ENCODE results near the gene PSMB10.

Gene PSMB10

GRCh38 chr16:67948015-67948414 is 11.4 kb upstream of the PSMB10 start:
- Histone ChIP-seq H3K4me3 (ENCODE audit: low read length in 2 of 2) (no peak overlapping the region), H3K27me3 (ENCODE audit: control insufficient read depth in 1 of 2, insufficient read depth in 2 of 2, low read length in 2 of 2) (no peaks in the 10 kb centered on the region), H3K36me3 (ENCODE audit: control insufficient read depth in 2 of 2, insufficient read depth in 2 of 2, low read length in 2 of 2) (peaks cover 68 to 69% of the 10 kb centered on the region in 2 donors), H3K9ac (ENCODE audit: low read length in 2 of 2) (no peak overlapping the region), H3K9me3 (ENCODE audit: control insufficient read depth in 2 of 2, low read length in 2 of 2) (no peaks in the 10 kb centered on the region), H3K4me1 (ENCODE audit: control insufficient read depth, insufficient read depth, low read length) (peaks cover 44% of the 10 kb centered on the region), H3K27ac (ENCODE audit: low read length) (peak overlapping the region; percentile 18)

DNA sequence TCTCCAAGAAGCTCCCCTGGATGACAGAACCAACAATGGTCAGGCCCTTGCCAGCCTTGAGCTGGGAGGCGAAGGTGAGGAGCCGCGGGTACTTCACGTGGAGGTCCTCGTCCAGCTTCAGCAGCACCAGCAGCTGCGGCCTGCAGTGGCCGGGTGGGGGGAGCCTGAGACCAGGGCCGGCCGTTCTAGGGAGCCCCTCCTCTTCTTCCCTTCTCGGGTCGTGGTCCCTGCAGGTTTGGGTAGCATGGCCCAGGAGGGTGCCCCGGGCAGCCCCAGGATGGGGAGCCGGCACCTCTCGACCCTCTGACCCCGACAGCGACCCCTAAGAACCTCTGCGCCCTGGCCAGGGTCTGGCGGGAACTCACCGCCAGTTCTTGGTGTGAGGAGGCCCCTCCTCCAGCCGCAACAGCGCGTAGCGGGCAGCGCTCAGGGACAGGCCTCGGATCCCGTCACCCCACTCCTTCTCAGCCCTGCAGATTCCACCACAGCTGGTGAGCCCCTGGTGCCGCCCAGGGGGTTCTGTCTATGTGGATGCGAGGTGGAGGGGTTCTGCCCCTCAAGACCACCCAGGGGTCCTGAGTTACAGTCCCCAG is 10.4 kb upstream of the PSMB10 start:
- H3K4me1 ChIP-seq (ENCODE audit: control insufficient read depth, insufficient read depth, low read length) = peaks cover 49% of the 10 kb centered on the region
- peaks cover 75 to 78% of the 10 kb centered on the region in 2 donors for H3K36me3 ChIP-seq (ENCODE audit: control insufficient read depth in 2 of 2, insufficient read depth in 2 of 2, low read length in 2 of 2)
- H3K27ac ChIP-seq (ENCODE audit: low read length) = peak overlapping the region; percentile 18
- H3K4me3 ChIP-seq (ENCODE audit: low read length in 2 of 2) = no peak overlapping the region
- H3K9me3 ChIP-seq (ENCODE audit: control insufficient read depth in 2 of 2, low read length in 2 of 2) = no peaks in the 10 kb centered on the region
- H3K9ac ChIP-seq (ENCODE audit: low read length in 2 of 2) = no peak overlapping the region
- no peaks in the 10 kb centered on the region for H3K27me3 ChIP-seq (ENCODE audit: control insufficient read depth in 1 of 2, insufficient read depth in 2 of 2, low read length in 2 of 2)

DNA sequence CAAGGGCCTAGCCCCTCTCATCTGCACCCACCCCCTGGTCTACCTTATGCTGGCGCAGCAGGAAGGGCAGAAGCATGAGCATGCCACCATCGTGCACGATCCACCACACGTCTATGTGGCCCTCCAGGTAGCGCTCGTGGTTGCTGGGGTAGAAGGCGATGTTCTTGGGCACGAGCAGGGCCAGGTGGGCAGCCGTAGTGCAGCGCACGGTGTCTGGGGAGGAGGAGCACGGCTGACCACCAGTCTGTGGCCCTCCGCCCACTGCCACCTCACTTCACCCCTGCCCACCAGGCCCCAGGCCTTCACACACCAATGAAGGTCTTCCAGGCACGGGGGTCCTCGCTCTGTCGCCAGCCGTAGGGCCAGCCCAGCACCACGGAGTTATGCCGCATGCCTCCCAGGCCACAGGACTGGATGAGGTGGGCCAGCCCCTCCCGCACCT is 9.5 kb upstream of the PSMB10 start:
- H3K9ac ChIP-seq (ENCODE audit: low read length in 2 of 2) = no peak overlapping the region
- no peak overlapping the region for H3K27ac ChIP-seq (ENCODE audit: low read length)
- no peaks in the 10 kb centered on the region for H3K27me3 ChIP-seq (ENCODE audit: control insufficient read depth in 1 of 2, insufficient read depth in 2 of 2, low read length in 2 of 2)
- peaks cover 74 to 76% of the 10 kb centered on the region in 2 donors for H3K36me3 ChIP-seq (ENCODE audit: control insufficient read depth in 2 of 2, insufficient read depth in 2 of 2, low read length in 2 of 2)
- H3K4me1 ChIP-seq (ENCODE audit: control insufficient read depth, insufficient read depth, low read length) = peaks cover 44% of the 10 kb centered on the region
- H3K4me3 ChIP-seq (ENCODE audit: low read length in 2 of 2) = no peak overlapping the region
- no peaks in the 10 kb centered on the region for H3K9me3 ChIP-seq (ENCODE audit: control insufficient read depth in 2 of 2, low read length in 2 of 2)

DNA sequence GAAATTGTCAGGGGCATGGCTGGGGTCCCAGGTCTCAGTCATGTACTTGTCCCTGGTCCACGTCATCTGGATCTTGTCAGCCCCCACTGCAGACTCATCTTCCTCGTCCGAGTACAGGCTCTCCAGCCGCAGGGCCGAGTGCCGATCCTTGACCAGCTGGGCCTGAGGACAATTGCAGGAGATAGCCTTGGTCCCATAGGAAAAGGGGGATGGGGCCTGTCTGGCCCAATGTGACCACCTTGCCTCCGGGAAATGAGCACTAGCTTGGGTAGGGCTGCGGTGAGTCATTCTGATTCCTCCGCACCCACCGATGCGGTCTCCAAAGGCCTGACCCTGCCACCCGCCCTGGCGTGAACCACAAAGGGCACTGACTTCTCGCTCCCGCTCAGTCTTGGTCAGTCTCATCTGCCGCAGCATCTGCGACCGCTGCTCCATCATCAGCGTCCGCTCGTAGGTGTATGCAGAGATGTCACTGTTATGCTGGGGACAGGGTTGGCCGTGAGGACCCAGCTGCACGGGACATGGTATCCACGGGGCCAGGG is 8.8 kb upstream of the PSMB10 start:
- Histone ChIP-seq H3K4me1 (ENCODE audit: control insufficient read depth, insufficient read depth, low read length) (peaks cover 40% of the 10 kb centered on the region), H3K27me3 (ENCODE audit: control insufficient read depth in 1 of 2, insufficient read depth in 2 of 2, low read length in 2 of 2) (no peaks in the 10 kb centered on the region), H3K9ac (ENCODE audit: low read length in 2 of 2) (no peak overlapping the region)

GRCh38 chr16:67944690-67945391 is 8.2 kb upstream of the PSMB10 start:
- Histone ChIP-seq H3K27me3 (ENCODE audit: control insufficient read depth in 1 of 2, insufficient read depth in 2 of 2, low read length in 2 of 2) (no peaks in the 10 kb centered on the region), H3K36me3 (ENCODE audit: control insufficient read depth in 2 of 2, insufficient read depth in 2 of 2, low read length in 2 of 2) (peaks cover 65 to 67% of the 10 kb centered on the region in 2 donors), H3K27ac (ENCODE audit: low read length) (peak overlapping the region; percentile 88), H3K4me1 (ENCODE audit: control insufficient read depth, insufficient read depth, low read length) (peaks cover 45% of the 10 kb centered on the region), H3K4me3 (ENCODE audit: low read length in 2 of 2) (no peak overlapping the region), H3K9ac (ENCODE audit: low read length in 2 of 2) (peak overlapping the region in 1 of 2 donors; percentile 51), H3K9me3 (ENCODE audit: control insufficient read depth in 2 of 2, low read length in 2 of 2) (no peaks in the 10 kb centered on the region)

More for the DNA sequence above, 8.8 kb upstream of the PSMB10 start:
- H3K36me3 ChIP-seq (ENCODE audit: control insufficient read depth in 2 of 2, insufficient read depth in 2 of 2, low read length in 2 of 2) = peaks cover 67 to 69% of the 10 kb centered on the region in 2 donors
- H3K27ac ChIP-seq (ENCODE audit: low read length) = no peak overlapping the region
- H3K9me3 ChIP-seq (ENCODE audit: control insufficient read depth in 2 of 2, low read length in 2 of 2) = no peaks in the 10 kb centered on the region
- H3K4me3 ChIP-seq (ENCODE audit: low read length in 2 of 2) = no peak overlapping the region

DNA sequence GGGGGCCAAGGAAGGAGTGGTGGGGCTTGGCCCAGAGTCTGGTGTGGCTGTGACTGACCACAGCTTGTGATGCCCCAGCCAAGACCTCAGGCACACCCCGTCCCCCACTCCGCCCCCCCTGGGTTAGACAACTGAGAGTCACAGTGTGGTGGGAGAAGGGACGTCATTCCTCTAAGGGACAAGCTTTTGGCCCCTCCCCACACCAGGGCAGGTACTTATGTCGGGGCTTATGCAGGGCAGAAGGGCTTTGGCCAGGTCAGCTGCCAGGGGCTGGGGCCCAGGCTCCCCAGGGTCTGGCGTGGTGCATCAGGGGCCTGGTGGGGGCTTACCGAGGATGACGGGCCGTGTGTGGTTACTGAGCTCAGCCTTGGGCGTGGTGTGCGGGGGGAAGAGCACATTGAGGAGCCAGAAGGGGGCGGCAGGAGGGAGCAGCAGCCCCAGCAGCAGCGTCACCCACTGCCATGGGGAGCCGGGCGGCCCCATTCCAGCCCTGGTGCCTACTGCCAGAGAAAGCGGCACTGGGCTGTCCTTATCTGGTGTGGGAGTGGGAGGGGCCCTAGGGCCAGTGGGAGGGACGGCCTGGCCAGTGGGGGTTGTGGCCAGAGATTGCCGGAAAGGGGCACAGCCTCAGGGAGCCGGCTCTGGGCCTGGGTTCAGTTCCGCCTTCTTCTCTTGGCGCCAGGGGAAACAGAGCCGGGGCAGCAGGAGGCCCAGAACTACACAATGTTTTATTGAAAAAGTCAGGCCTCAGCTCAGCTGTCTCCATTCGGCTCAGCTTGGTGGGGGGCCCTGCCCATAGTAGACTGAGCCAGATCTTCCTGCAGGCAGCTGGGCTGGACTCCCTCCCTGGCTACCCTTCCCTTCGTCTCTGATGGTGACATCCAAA is 7.2 kb upstream of the PSMB10 start, which contains the start of gene LCAT:
Gene LCAT, minus strand, starts transcription at position 502 of the 886 bp plus-strand sequence. Its CDS starts 19 bp downstream, at position 483.
- H3K36me3 ChIP-seq (ENCODE audit: control insufficient read depth in 2 of 2, insufficient read depth in 2 of 2, low read length in 2 of 2) = peaks cover 61% of the 10 kb centered on the region in 2 donors
- no peaks in the 10 kb centered on the region for H3K27me3 ChIP-seq (ENCODE audit: control insufficient read depth in 1 of 2, insufficient read depth in 2 of 2, low read length in 2 of 2)
- H3K9me3 ChIP-seq (ENCODE audit: control insufficient read depth in 2 of 2, low read length in 2 of 2) = no peaks in the 10 kb centered on the region
- H3K4me3 ChIP-seq (ENCODE audit: low read length in 2 of 2) = no peak within 1 kb of the TSS
- H3K9ac ChIP-seq (ENCODE audit: low read length in 2 of 2) = peak within 1 kb of the TSS; percentile 33 to 51
- peak within 1 kb of the TSS; percentile 88 for H3K27ac ChIP-seq (ENCODE audit: low read length)
- H3K4me1 ChIP-seq (ENCODE audit: control insufficient read depth, insufficient read depth, low read length) = peaks cover 45% of the 10 kb centered on the region

DNA sequence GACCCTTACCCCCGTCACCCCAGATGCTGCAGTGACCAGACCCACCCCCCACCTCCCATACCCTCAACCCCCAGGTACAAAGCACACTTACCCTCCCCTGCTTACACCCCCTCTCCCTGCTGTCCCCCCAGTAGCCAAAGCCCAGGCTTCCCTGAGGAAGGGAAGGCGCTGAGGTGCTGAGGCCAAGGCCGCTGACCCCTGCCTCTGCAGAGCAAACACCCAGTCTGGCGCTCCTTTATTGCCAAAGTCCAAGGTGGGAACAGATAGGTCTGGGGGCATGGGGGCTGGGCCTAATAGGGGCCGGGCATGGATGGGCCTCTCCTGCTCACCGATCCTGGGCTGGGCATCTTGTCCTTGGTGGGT is 6.6 kb upstream of the PSMB10 start:
- Histone ChIP-seq H3K9me3 (ENCODE audit: control insufficient read depth in 2 of 2, low read length in 2 of 2) (no peaks in the 10 kb centered on the region), H3K36me3 (ENCODE audit: control insufficient read depth in 2 of 2, insufficient read depth in 2 of 2, low read length in 2 of 2) (peaks cover 54 to 55% of the 10 kb centered on the region in 2 donors), H3K9ac (ENCODE audit: low read length in 2 of 2) (peak overlapping the region in 1 of 2 donors; percentile 33), H3K27me3 (ENCODE audit: control insufficient read depth in 1 of 2, insufficient read depth in 2 of 2, low read length in 2 of 2) (no peaks in the 10 kb centered on the region), H3K4me3 (ENCODE audit: low read length in 2 of 2) (no peak overlapping the region), H3K27ac (ENCODE audit: low read length) (peak overlapping the region; percentile 88), H3K4me1 (ENCODE audit: control insufficient read depth, insufficient read depth, low read length) (peaks cover 45% of the 10 kb centered on the region)

DNA sequence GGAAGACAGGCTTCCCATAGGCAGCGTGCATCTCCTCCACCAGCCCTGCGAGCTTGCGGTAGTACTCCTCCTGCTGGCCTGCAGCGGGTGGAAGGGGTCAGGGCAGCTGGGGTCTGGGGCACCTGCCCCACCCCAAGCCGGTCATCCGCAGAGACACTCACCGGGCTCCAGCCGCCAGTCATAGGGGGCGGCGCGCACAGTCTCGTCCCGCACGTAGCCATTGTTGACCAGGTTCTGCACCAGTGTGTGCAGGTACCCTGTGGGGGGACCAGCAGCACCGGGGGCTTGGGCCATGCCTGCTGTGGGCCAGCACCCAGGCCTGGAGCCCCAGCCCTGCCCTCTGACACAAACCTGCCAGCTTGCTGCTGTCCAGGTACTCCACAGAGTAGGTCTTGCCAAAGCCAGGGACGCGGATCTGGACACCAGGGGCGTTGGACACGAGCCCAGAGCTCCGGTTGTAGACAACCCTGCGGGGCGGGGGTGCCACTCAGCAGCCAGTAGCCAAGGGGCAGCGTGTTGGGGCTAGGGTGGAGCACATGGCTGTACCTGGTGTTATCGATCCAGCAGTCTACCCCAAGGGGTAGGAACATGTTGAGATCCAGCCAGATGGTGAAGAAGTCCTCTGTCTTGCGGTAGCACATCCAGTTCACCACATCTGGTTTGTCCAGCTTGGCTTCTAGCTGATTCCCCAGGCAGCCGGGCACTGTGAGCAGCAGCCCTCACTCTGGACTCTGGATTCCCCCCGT is 6.0 kb upstream of the PSMB10 start:
- peak overlapping the region in 1 of 2 donors; percentile 27 for H3K9ac ChIP-seq (ENCODE audit: low read length in 2 of 2)
- H3K4me3 ChIP-seq (ENCODE audit: low read length in 2 of 2) = no peak overlapping the region
- no peaks in the 10 kb centered on the region for H3K9me3 ChIP-seq (ENCODE audit: control insufficient read depth in 2 of 2, low read length in 2 of 2)
- peak overlapping the region; percentile 88 for H3K27ac ChIP-seq (ENCODE audit: low read length)
- H3K27me3 ChIP-seq (ENCODE audit: control insufficient read depth in 1 of 2, insufficient read depth in 2 of 2, low read length in 2 of 2) = no peaks in the 10 kb centered on the region
- H3K36me3 ChIP-seq (ENCODE audit: control insufficient read depth in 2 of 2, insufficient read depth in 2 of 2, low read length in 2 of 2) = peaks cover 49 to 50% of the 10 kb centered on the region in 2 donors
- H3K4me1 ChIP-seq (ENCODE audit: control insufficient read depth, insufficient read depth, low read length) = peaks cover 45% of the 10 kb centered on the region

DNA sequence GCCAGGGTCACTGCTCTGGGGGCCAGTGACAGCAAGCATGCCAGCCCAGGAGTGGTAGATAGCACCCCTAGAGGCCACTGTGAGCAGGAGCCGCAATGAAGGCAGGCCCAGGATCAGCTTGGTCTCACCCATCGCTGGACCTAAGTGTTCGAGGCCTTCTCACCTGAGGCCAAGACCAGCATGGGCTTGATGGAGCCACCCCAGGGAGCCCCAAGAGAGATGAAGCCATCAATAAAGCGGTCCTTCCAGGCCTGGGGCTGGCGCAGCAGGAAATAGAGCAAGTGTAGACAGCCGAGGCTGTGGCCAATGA is 5.5 kb upstream of the PSMB10 start:
- no peak overlapping the region for H3K4me3 ChIP-seq (ENCODE audit: low read length in 2 of 2)
- H3K36me3 ChIP-seq (ENCODE audit: control insufficient read depth in 2 of 2, insufficient read depth in 2 of 2, low read length in 2 of 2) = peaks cover 44% of the 10 kb centered on the region in 2 donors
- H3K9ac ChIP-seq (ENCODE audit: low read length in 2 of 2) = peak overlapping the region in 1 of 2 donors; percentile 27
- peak overlapping the region; percentile 88 for H3K27ac ChIP-seq (ENCODE audit: low read length)
- peaks cover 47% of the 10 kb centered on the region for H3K4me1 ChIP-seq (ENCODE audit: control insufficient read depth, insufficient read depth, low read length)
- H3K9me3 ChIP-seq (ENCODE audit: control insufficient read depth in 2 of 2, low read length in 2 of 2) = no peaks in the 10 kb centered on the region
- H3K27me3 ChIP-seq (ENCODE audit: control insufficient read depth in 1 of 2, insufficient read depth in 2 of 2, low read length in 2 of 2) = no peaks in the 10 kb centered on the region

Data from stomach smooth muscle (tissue), 2 donors.